GM21528 (cell line): ENCODE data around the gene TBP.
"Not testable (repeated sequence)": the region's sequence is repeated elsewhere in the genome, so short reads cannot be mapped to it uniquely, and the experiment has no call there.

Source experiments
- ATAC-seq: cut with Tn5 transposase; IDR thresholded peaks from one replicate; pipeline ENCODE4 v1.9.1; 2021; ENCODE audit warnings: mild to moderate bottlenecking, moderate library complexity; ENCODE audit not compliant: unreplicated experiment, low FRiP score

Gene TBP

DNA sequence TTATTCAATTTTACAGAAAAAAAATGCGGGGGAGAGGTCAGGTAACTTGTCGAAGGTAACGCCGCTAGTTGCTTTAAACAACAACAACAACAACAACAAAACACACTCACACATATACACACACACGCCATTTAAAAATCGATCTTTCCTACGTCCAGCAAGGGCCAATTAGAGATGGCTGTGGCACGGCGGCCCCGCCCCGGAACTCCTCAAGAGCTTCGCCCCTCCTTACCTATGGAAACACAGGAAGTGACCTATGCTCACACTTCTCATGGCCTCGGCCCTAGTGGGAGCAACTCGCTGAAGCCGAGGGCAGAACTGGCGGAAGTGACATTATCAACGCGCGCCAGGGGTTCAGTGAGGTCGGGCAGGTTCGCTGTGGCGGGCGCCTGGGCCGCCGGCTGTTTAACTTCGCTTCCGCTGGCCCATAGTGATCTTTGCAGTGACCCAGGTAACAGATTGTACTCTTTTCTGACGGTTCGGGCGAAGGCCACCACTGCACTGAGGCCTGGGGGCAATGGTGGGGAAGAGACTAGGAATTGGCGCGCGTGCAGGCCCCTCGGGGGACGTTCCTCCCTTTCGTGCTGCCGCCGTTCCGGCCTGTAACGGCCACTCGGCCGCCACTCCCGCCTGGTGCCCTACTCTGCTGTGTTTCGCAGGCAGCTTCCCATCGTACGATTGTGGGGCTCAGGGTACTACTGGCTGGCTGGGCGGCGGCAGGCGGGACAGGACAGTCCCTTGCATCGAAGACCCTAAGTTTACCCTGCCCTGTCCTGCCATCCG lies at the start of gene TBP:
TSS of gene TBP (plus strand) at position 357 of the 783 bp plus-strand sequence. CDS start 2,661 bp downstream, outside the sequence.
- peak; percentile 96 for ATAC-seq

DNA sequence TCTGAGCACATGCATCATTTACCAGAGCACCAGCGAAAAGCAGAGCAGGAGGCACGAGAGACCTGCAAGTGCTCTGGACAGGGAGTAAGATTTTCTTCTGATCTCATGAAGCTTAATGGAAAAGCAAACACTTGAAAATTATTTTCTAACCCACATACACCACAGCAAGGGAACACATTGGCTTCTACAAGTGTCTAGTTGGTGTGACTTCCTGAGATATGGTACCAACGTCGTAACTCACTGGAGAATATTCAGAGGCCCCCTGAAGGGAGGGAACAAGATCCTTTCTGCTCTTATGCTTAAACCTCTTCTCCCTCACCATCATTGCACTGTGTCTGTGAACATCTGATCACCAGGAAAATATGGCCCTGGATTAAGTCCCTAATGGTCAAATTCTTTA lies 49.7 kb upstream of the TBP start:
- no peak for ATAC-seq

GRCh38 chr6:170505306-170505705 lies 48.9 kb upstream of the TBP start:
- ATAC-seq: no peak

- no peak for ATAC-seq
Measured at GRCh38 chr6:170506446-170506845, 47.7 kb upstream of the TBP start.

- not testable (repeated sequence) for ATAC-seq
Measured at GRCh38 chr6:170507728-170508127, 46.4 kb upstream of the TBP start.

DNA sequence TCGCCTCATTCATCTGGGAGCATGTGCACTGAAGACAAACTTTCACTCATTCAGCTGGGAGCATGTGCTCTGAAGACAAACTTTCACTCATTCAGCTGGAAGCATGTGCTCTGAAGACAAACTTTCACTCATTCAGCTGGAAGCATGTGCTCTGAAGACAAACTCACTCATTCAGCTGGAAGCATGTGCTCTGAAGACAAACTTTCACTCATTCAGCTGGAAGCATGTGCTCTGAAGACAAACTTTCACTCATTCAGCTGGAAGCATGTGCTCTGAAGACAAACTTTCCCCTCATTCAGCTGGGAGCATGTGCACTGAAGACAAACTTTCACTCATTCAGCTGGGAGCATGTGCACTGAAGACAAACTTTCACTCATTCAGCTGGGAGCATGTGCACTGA lies 45.9 kb upstream of the TBP start:
- not testable (repeated sequence) for ATAC-seq

DNA sequence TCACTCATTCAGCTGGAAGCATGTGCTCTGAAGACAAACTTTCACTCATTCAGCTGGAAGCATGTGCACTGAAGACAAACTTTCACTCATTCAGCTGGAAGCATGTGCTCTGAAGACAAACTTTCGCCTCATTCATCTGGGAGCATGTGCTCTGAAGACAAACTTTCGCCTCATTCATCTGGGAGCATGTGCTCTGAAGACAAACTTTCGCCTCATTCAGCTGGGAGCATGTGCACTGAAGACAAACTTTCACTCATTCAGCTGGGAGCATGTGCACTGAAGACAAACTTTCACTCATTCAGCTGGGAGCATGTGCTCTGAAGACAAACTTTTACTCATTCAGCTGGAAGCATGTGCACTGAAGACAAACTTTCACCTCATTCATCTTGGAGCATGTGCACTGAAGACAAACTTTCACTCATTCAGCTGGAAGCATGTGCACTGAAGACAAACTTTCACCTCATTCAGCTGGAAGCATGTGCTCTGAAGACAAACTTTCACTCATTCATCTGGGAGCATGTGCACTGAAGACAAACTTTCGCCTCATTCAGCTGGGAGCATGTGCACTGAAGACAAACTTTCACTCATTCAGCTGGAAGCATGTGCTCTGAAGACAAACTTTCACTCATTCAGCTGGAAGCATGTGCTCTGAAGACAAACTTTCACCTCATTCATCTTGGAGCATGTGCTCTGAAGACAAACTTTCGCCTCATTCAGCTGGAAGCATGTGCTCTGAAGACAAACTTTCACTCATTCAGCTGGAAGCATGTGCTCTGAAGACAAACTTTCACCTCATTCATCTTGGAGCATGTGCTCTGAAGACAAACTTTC lies 45.1 kb upstream of the TBP start:
- not testable (repeated sequence) for ATAC-seq

DNA sequence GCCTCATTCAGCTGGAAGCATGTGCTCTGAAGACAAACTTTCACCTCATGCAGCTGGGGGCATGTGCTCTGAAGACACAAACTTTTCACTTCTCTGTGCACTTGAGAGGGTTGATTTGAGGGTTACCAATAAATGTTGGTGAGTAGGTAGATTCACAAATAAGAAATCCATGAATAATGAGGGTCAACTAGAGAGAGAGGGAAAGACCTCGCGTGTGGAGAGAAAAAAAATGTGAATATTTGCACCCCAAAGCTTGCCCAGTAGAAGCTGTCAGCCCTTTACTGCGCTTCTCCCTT lies 44.5 kb upstream of the TBP start:
- no peak for ATAC-seq

DNA sequence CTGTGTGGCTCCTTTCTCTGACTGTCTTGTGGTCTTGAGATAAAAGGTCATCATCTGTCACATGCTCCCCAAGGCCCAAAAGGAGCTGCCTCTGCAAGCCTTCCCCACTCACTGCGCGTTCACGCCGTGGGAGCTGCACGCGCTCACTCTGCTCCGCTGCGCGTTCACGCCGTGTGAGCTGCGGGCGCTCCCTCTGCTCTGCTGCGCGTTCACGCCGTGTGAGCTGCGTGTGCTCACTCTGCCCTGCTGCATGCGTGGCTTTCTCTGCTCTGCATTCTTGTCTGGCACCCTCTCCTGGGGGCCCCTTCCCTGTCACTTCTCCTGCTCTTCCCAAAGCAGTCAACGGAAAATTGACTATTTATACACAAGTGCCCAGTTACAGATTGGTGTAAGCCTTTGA lies 43.5 kb upstream of the TBP start:
- no peak for ATAC-seq

DNA sequence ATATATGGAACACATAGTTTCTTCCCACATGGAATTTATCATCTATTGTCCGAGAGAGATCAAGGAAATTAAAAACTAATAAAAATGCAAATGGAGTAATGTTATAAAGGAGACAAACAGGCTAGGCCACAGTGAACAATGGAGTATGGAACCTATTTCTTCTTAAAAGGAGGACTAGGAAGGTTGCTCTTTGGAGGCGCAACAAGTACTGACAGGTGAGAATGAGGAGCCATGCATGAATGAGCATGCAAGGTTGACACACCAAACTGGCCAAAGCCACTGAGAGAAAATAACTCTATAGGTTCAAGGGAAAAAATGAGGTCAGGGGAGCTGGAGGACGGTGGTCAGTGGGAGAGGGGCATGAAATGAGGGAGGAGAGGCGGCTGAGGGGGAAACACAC lies 41.9 kb upstream of the TBP start:
- no peak for ATAC-seq

DNA sequence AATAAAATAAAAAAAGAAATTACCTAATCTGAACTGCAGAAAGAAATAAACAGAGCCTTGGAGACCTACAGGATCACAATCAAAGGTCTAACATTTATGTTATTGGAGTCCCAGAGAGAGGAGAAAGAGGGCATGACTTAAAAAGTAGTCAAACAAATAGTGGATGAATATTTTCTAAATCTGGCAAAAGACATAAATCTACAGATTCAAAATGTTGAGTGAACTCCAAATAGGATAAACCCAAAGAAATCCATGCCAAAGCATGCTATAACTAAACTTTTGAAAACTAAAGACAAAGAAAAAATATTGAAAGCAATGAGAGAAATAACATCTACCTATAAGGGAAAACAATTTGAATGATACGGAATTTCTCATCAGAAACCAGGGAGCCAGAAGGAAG lies 39.3 kb upstream of the TBP start:
- no peak for ATAC-seq

DNA sequence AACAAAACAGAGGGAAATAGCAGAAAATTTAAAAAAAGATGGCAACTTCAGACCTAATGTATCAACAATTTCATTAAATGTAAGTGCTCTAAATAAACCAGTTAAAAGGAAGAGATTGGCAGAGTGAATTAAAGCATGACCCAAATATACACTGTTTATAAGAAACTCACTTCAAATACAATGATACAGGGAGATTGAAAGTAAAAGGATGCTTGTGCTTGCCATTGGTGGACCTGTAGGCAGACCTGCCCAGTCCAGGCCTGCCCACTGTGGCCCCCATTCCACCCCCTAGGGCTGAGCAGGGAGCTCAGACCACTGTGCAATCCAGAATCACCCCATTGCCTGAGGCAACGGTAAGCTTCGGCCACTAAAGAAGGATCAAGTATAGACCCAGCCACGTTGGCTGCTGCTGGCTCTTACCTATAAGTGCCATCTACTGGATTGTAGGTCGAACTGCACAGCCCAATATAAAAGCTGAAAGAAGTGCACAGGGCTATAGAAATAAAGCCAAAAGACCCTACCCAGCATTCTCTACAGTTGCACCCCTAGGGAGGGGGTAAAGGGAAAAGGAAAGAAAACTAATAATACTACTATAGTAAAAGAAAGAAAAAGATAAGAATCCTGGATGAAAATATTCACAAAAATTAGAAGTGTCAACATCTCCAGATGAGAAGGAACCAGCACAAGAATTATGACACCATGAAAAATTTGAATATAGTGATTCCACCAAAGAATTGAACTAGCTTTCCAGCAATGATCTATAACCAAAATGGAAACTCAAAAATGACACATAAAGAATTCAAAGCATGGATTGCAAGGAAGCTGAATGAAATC lies 37.2 kb upstream of the TBP start:
- peak; percentile 91 for ATAC-seq

DNA sequence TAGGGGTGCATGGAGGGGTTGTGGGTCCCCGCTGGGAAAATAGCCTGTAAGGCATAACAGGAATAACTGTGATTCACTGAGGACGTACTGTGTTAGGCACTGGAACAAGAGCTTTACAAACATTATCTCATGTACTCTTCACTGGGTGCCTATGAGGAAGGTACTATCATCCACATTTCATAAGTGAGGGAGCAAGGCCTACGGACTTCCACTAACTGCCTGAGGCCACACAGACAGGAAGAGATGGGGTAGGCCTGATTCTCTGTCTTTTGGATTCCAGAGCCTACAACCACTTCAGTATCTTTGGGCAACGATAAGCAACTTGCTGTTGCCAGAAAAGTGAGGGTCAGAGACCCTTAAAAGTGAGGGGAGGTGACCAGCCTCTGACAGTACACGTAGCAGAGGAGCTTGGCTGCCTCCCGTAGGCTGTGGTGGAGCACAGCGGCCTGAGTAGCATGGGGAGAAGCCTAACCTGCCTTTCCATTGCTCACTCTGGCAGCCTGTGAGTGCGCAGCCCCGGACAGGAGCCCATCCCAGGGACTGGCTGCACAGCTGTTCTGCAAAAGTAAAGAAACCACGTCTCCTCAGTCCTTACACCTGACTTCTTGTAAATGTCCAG lies 31.5 kb upstream of the TBP start:
- no peak for ATAC-seq

- ATAC-seq: no peak
Measured at GRCh38 chr6:170523256-170524171, 30.7 kb upstream of the TBP start.

DNA sequence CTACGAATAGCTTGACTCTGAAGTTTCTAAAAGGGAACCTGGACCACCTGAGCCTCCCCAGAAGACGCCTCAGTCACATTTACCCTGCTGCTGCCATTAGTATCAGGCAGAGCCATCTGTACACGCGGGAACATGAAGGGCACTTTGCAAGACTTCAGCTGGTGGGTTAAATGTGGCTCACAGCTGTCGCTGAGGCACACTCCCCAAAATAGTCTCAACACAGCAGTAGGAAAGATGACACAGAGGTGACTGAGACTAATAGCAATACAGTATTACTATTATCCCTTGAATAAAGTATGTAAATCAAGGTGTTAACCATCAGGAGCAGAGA lies 30.0 kb upstream of the TBP start:
- ATAC-seq: no peak

GRCh38 chr6:170525795-170526194 lies 28.4 kb upstream of the TBP start:
- no peak for ATAC-seq

GRCh38 chr6:170527995-170528394 lies 26.2 kb upstream of the TBP start:
- ATAC-seq: not testable (repeated sequence)

GRCh38 chr6:170529839-170530469 lies 24.2 kb upstream of the TBP start:
- peak; percentile 64 for ATAC-seq

DNA sequence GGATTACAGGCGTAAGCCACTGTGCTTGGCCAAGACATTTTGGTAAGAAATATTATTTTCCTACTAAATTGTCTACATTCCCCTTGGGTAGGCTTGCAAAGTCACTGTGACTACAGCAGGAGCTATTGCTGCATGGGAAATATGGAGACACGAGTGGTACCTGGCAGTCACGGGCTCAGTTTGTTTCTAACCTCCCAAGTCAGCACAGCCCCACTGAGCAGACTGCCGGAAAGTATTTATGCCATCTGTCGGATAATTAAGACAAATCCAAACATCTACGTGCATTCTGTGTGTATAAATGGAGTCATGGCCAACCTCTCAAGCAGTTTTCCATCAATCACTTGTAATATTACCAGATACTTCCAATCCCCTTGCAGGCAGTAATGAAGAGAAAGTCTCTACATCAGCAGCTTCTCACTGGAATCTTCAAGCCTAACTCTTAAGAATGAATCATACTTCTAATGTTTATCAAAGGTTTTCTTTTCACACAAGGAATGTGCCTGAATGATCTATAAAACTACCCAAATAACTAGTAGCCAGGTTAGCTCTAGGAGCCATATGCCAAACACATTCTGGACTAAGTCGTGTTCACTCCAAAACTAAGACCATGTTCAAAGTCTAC lies 21.2 kb upstream of the TBP start:
- no peak for ATAC-seq
